Breast epithelium (tissue), 4 donors: ENCODE results near the gene OR6K6. TPM values are rescaled to one million over a fixed set of nuclear protein-coding genes. Genes with fewer than 3 reads are reported as not detected.

Source experiments
- DNase-seq, 2 donors: peaks; one replicate each; pipeline ENCODE4 v3.0.0-alpha.2; 2019; ENCODE audit warnings: low spot score in 2 of 2
- H3K27ac ChIP-seq, 2 donors: fragments of 200-600 bp; sonication (generic) in 1 of 2; one replicate each; pipeline ENCODE4 v1.5.1; 2016 to 2019; ENCODE audit warnings: mild to moderate bottlenecking in 1 of 2
- H3K27me3 ChIP-seq, 2 donors: fragments of 200-600 bp; sonication (generic) in 1 of 2; one replicate each; pipeline versions ENCODE4 v1.5.1 to v1.6.0; 2017 to 2019; ENCODE audit warnings: control low read depth in 1 of 2, mild to moderate bottlenecking in 1 of 2
- H3K36me3 ChIP-seq: fragments of 200-600 bp; one replicate; pipeline ENCODE4 v1.5.1; 2019
- H3K4me1 ChIP-seq, 2 donors: fragments of 200-600 bp; sonication (generic); one replicate each; pipeline ENCODE4 v1.5.1; 2016 to 2019; ENCODE audit warnings: control low read depth in 1 of 2
- H3K4me3 ChIP-seq, 3 donors: fragments of 200-600 bp; sonication (generic); 1 replicate in 2 of 3; 2 replicates in 1 of 3; pipeline ENCODE4 v1.5.1; 2016 to 2019; ENCODE audit warnings: mild to moderate bottlenecking in 3 of 3, moderate library complexity in 2 of 3
- H3K9me3 ChIP-seq, 2 donors: fragments of 200-600 bp; sonication (generic) in 1 of 2; one replicate each; pipeline ENCODE4 v1.5.1; 2016 to 2019; ENCODE audit warnings: control low read depth in 1 of 2
- POLR2A ChIP-seq: fragments of 450-650 bp; IDR thresholded peaks from one replicate; pipeline ENCODE4 v1.6.1; 2016; ENCODE audit warnings: antibody characterized with exemption, mild to moderate bottlenecking, moderate library complexity
- POLR2AphosphoS5 ChIP-seq, 3 donors: sonication (generic); formaldehyde crosslinking; IDR thresholded peaks; one replicate each; pipeline ENCODE4 v1.6.1; 2017; ENCODE audit warnings: antibody characterized with exemption in 3 of 3
- intact Hi-C: fragments of 100-400 bp; cut with DNase I; formaldehyde crosslinking; loops from one replicate; pipeline ENCODE4 v1.15.1; 2023; ENCODE audit warnings: low total_unique reads
- total RNA-seq, 3 donors: library from RNA; depleted of rRNA; stranded (reverse); fragments of >200 nt; gene quantifications; one replicate each; pipeline ENCODE4 v1.1.0, GENCODE V29; 2016
- TF ChIP-seq, protein P1 (sequence below), 3 donors: fragments of 450-650 bp; IDR thresholded peaks; one replicate each; pipeline ENCODE4 v1.5.1; 2016 to 2017; ENCODE audit warnings: antibody characterized with exemption in 3 of 3, mild to moderate bottlenecking in 3 of 3, moderate library complexity in 3 of 3

The OR6K6 gene, protein sequence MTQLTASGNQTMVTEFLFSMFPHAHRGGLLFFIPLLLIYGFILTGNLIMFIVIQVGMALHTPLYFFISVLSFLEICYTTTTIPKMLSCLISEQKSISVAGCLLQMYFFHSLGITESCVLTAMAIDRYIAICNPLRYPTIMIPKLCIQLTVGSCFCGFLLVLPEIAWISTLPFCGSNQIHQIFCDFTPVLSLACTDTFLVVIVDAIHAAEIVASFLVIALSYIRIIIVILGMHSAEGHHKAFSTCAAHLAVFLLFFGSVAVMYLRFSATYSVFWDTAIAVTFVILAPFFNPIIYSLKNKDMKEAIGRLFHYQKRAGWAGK
- total RNA-seq = not detected

DNA sequence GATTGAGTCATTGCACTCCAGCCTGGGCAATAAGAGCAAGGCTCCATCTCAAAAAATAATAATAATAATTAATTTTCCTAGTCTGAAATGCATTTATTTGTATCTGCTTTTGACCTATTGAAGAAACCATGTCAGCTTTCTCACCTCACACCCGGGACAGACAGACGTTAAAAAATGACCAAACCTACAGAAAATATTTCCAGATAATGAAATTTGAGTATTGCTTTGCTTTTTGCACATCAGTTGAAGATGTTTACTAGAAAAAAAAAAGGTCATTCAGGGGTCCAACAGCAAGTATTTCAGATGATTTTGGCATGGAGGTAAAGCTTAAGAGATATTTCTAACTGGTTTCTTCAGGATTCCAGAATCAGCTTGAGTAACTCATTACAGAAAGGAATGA lies at the start of gene OR6K6:
OR6K6 (plus strand) TSS at position 301 of the 400 bp plus-strand sequence. CDS start 168 bp downstream, outside the sequence.
- H3K4me1 ChIP-seq = no peaks in the 10 kb centered on the region
- no peaks in the 10 kb centered on the region for H3K9me3 ChIP-seq
- intact Hi-C loops = no loop called here
- no peaks in the 10 kb centered on the region for H3K27me3 ChIP-seq
- no peak within 1 kb of the TSS for H3K27ac ChIP-seq
- TF ChIP-seq POLR2AphosphoS5 (IDR thresholded peaks at IDR 0.05) = no peak
- no peak for DNase-seq
- H3K36me3 ChIP-seq = no peaks in the 10 kb centered on the region
- H3K4me3 ChIP-seq = no peak within 1 kb of the TSS

DNA sequence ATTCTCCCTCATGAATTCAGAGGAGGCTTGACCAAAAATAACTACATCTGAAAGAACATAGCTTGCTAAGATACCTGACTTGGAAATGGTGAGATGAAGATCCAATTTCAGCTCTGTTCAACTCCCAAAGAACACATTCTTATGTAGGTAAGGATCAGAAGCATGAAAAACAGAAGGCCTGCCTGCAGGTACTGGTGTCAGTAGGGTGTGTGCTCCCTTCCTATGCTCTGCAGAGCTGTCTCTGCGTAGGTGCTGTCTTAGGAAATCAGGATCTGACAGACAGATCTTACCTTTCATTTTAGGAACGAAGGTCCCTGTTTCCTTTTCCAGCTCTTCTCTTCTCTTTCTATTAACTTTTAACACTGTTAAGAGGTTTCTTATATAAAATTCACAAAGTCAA lies 48.4 kb upstream of the OR6K6 start:
- Histone ChIP-seq H3K27me3 (no peaks in the 10 kb centered on the region), H3K4me3 (no peak overlapping the region), H3K9me3 (no peaks in the 10 kb centered on the region), H3K36me3 (no peaks in the 10 kb centered on the region), H3K4me1 (no peaks in the 10 kb centered on the region), H3K27ac (no peak overlapping the region)
- TF ChIP-seq POLR2A (no peak), POLR2AphosphoS5 (IDR thresholded peaks at IDR 0.05) (no peak)
- TF ChIP-seq, protein P1, sequence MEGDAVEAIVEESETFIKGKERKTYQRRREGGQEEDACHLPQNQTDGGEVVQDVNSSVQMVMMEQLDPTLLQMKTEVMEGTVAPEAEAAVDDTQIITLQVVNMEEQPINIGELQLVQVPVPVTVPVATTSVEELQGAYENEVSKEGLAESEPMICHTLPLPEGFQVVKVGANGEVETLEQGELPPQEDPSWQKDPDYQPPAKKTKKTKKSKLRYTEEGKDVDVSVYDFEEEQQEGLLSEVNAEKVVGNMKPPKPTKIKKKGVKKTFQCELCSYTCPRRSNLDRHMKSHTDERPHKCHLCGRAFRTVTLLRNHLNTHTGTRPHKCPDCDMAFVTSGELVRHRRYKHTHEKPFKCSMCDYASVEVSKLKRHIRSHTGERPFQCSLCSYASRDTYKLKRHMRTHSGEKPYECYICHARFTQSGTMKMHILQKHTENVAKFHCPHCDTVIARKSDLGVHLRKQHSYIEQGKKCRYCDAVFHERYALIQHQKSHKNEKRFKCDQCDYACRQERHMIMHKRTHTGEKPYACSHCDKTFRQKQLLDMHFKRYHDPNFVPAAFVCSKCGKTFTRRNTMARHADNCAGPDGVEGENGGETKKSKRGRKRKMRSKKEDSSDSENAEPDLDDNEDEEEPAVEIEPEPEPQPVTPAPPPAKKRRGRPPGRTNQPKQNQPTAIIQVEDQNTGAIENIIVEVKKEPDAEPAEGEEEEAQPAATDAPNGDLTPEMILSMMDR (IDR thresholded peaks at IDR 0.05) = no peak
- no peak for DNase-seq
- intact Hi-C loops = no loop called here

DNA sequence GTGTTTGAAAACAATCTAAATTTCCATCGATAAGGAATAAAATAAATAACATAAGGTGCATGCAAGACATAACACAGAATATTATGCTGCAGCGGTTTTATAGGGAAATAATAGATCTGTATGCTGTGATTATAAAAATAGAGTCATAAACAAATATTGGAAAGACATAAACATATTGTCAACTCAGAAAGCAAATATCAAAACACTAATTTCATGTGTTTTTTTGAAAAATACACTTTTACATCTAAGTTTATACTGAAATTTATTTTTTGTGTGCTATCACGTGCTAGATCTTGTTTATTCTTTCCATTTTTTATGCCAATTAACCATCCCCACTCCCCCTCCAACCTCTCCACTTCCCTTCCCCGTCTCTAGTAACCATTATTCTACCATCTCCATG lies 43.4 kb upstream of the OR6K6 start:
- intact Hi-C loops = no loop called here
- no peaks in the 10 kb centered on the region for H3K9me3 ChIP-seq
- H3K27me3 ChIP-seq = no peaks in the 10 kb centered on the region
- DNase-seq = no peak
- H3K4me1 ChIP-seq = no peaks in the 10 kb centered on the region
- no peaks in the 10 kb centered on the region for H3K36me3 ChIP-seq
- TF ChIP-seq POLR2AphosphoS5 (IDR thresholded peaks at IDR 0.05) = no peak
- no peak for TF ChIP-seq POLR2A
- TF ChIP-seq, protein P1 (IDR thresholded peaks at IDR 0.05) = no peak
- no peak overlapping the region for H3K27ac ChIP-seq
- H3K4me3 ChIP-seq = no peak overlapping the region

DNA sequence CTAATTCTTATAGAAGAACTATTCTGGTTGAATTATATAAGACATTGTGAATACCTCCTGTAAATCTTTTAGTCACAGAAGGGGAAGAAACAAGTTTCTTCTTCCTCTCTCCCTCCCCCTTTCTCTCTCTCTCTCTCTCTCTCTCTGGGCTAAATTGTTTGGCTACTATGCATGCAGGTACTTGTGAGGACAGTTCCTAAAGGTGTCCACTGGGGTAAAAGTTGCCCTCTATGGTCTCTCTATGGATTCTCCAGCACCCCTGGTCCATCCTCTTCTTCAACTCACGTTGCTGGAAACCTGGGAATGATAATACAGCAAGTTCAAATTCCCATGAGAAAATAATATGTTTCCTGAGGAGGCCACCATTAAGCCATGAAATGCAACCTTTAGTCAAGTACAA lies 39.8 kb upstream of the OR6K6 start:
- intact Hi-C loops = no loop called here
- TF ChIP-seq POLR2AphosphoS5 (IDR thresholded peaks at IDR 0.05) = no peak
- TF ChIP-seq POLR2A = no peak
- TF ChIP-seq, protein P1 (IDR thresholded peaks at IDR 0.05) = no peak
- no peak overlapping the region for H3K27ac ChIP-seq

DNA sequence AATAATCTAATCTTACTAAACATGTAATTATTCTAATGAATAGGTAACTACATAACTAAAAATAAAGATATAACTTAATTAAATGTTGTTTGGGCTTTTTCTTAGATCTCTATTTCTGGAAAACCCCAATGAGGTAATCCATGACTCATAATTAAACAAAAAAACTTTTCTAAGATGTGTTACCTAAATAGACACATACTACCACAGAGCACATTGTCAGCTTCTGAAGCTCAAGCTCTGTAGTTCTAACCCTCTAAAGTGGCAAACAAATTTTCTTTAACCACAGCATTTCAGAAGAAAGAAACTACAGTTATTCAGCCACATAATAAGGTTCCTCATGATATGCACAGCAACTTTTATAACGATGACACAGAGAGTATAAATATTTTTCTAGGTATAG lies 38.2 kb upstream of the OR6K6 start:
- intact Hi-C loops = no loop called here
- DNase-seq = no peak
- Histone ChIP-seq H3K4me3 (no peak overlapping the region), H3K36me3 (no peaks in the 10 kb centered on the region), H3K27me3 (no peaks in the 10 kb centered on the region), H3K4me1 (no peaks in the 10 kb centered on the region), H3K9me3 (no peaks in the 10 kb centered on the region), H3K27ac (no peak overlapping the region)
- no peak for TF ChIP-seq POLR2A
- no peak for TF ChIP-seq POLR2AphosphoS5 (IDR thresholded peaks at IDR 0.05)
- TF ChIP-seq, protein P1 (IDR thresholded peaks at IDR 0.05) = no peak

More for the DNA sequence above, 39.8 kb upstream of the OR6K6 start:
- no peaks in the 10 kb centered on the region for H3K9me3 ChIP-seq
- DNase-seq = no peak
- H3K36me3 ChIP-seq = no peaks in the 10 kb centered on the region
- no peaks in the 10 kb centered on the region for H3K4me1 ChIP-seq
- no peaks in the 10 kb centered on the region for H3K27me3 ChIP-seq
- no peak overlapping the region for H3K4me3 ChIP-seq
